Measurements from ENCODE around the gene IRX6. TPM values are rescaled to one million over a fixed set of nuclear protein-coding genes. Genes with fewer than 3 reads are reported as not detected.

Gene IRX6
- total and polyA plus RNA-seq, 2 experiments from 2014 or later = 0.10 TPM; not detected in 1

GRCh38 chr16:55330781-55331647 is 7.0 kb downstream of the IRX6 start:
- Histone ChIP-seq H4K20me1 (ENCODE audit: insufficient read depth, poor library complexity, severe bottlenecking) (no peaks in the 10 kb centered on the region), H3K4me2 (peak overlapping the region; percentile 72), H3K27ac (no peak overlapping the region), H3K4me1 (ENCODE audit: insufficient read depth) (peaks cover 6% of the 10 kb centered on the region), H3K79me2 (no peaks in the 10 kb centered on the region), H3K9me2 (replicated peaks; ENCODE audit: insufficient read depth) (no peaks in the 10 kb centered on the region), H3K36me3 (replicated peaks; ENCODE audit: insufficient read depth, low read depth) (no peaks in the 10 kb centered on the region), H3K9me3 (ENCODE audit: low read depth) (no peaks in the 10 kb centered on the region), H3K4me3 (peak overlapping the region; percentile 7), H2AFZ (peak overlapping the region; percentile 40), H3K27me3 (peaks cover 91% of the 10 kb centered on the region)
- TF ChIP-seq EZH2 (IDR thresholded peaks at IDR 0.05; ENCODE audit: borderline replicate concordance) = peak; percentile 75
- TF ChIP-seq EZH2phosphoT487 (IDR thresholded peaks at IDR 0.05; ENCODE audit: low read depth, severe bottlenecking, unreplicated experiment) = no peak
- TF ChIP-seq CTCF (IDR thresholded peaks at IDR 0.05; ENCODE audit: poor library complexity) = no peak
- 18% methylated on average over 51 of the region's 53 CpGs for WGBS (ENCODE audit: low lambda C conversion rate, missing lambda C conversion rate)
- no peak for DNase-seq (ENCODE audit: low spot score)

- peak overlapping the region; percentile 72 for H3K4me2 ChIP-seq
- no peaks in the 10 kb centered on the region for H3K9me3 ChIP-seq (ENCODE audit: low read depth)
- H3K4me1 ChIP-seq (ENCODE audit: insufficient read depth) = peaks cover 6% of the 10 kb centered on the region
- H3K27me3 ChIP-seq = peaks cover 90% of the 10 kb centered on the region
- H3K79me2 ChIP-seq = no peaks in the 10 kb centered on the region
- no peaks in the 10 kb centered on the region for H3K36me3 ChIP-seq (replicated peaks; ENCODE audit: insufficient read depth, low read depth)
- DNase-seq (ENCODE audit: low spot score) = no peak
- peak overlapping the region; percentile 7 for H3K4me3 ChIP-seq
- H4K20me1 ChIP-seq (ENCODE audit: insufficient read depth, poor library complexity, severe bottlenecking) = no peaks in the 10 kb centered on the region
- 20% methylated on average over 28 of the region's 28 CpGs for WGBS (ENCODE audit: low lambda C conversion rate, missing lambda C conversion rate)
- no peak overlapping the region for H3K27ac ChIP-seq
- H3K9me2 ChIP-seq (replicated peaks; ENCODE audit: insufficient read depth) = no peaks in the 10 kb centered on the region
- TF ChIP-seq EZH2phosphoT487 (IDR thresholded peaks at IDR 0.05; ENCODE audit: low read depth, severe bottlenecking, unreplicated experiment) = no peak
- TF ChIP-seq CTCF (IDR thresholded peaks at IDR 0.05; ENCODE audit: poor library complexity) = no peak
- TF ChIP-seq EZH2 (IDR thresholded peaks at IDR 0.05; ENCODE audit: borderline replicate concordance) = no peak
- peak overlapping the region; percentile 40 for H2AFZ ChIP-seq
These were observed 7.7 kb downstream of the IRX6 start for GRCh38 chr16:55331648-55332185.

GRCh38 chr16:55333684-55334083 is 9.7 kb downstream of the IRX6 start:
- Histone ChIP-seq H3K4me1 (ENCODE audit: insufficient read depth) (peaks cover 6% of the 10 kb centered on the region), H3K4me2 (no peak overlapping the region), H3K4me3 (no peak overlapping the region), H3K27ac (no peak overlapping the region), H3K36me3 (replicated peaks; ENCODE audit: insufficient read depth, low read depth) (no peaks in the 10 kb centered on the region), H3K9me3 (ENCODE audit: low read depth) (no peaks in the 10 kb centered on the region), H2AFZ (no peak overlapping the region), H3K79me2 (no peaks in the 10 kb centered on the region), H3K27me3 (peaks cover 72% of the 10 kb centered on the region), H4K20me1 (ENCODE audit: insufficient read depth, poor library complexity, severe bottlenecking) (no peaks in the 10 kb centered on the region), H3K9me2 (replicated peaks; ENCODE audit: insufficient read depth) (no peaks in the 10 kb centered on the region)
- DNase-seq (ENCODE audit: low spot score) = no peak
- no peak for TF ChIP-seq EZH2phosphoT487 (IDR thresholded peaks at IDR 0.05; ENCODE audit: low read depth, severe bottlenecking, unreplicated experiment)
- no peak for TF ChIP-seq CTCF (IDR thresholded peaks at IDR 0.05; ENCODE audit: poor library complexity)
- no peak for TF ChIP-seq EZH2 (IDR thresholded peaks at IDR 0.05; ENCODE audit: borderline replicate concordance)
- WGBS (ENCODE audit: low lambda C conversion rate, missing lambda C conversion rate) = 78% methylated on average over 2 of the region's 2 CpGs
